Measurements from ENCODE around the gene POPDC3. TPM values are rescaled to one million over a fixed set of nuclear protein-coding genes. Genes with fewer than 3 reads are reported as not detected.

The POPDC3 gene
- total RNA-seq, 1 experiment from 2014 or later: 29.2 TPM

- H3K4me3 ChIP-seq (ENCODE audit: low read depth in 2 of 2, low read length in 2 of 2): no peak overlapping the region
- ATAC-seq: no peak
- H3K4me1 ChIP-seq (ENCODE audit: control insufficient read depth, insufficient read depth, low read length): no peaks in the 10 kb centered on the region
- H3K9me3 ChIP-seq (ENCODE audit: control insufficient read depth, insufficient read depth, low read depth, low read length): no peaks in the 10 kb centered on the region
- H3K36me3 ChIP-seq (ENCODE audit: control insufficient read depth, insufficient read depth, low read length): peaks cover 13% of the 10 kb centered on the region; the same call in 1 of the 2 replicates
- H3K27me3 ChIP-seq (ENCODE audit: control insufficient read depth, insufficient read depth, low read length): no peaks in the 10 kb centered on the region
- ChIA-PET POLR2A (no interaction called here), CTCF (no interaction called here)
- DNase-seq (ENCODE audit: low read depth, low spot score): no peak
- intact Hi-C loops (cut with micrococcal nuclease; ENCODE audit: unreplicated experiment): no loop called here
- H3K27ac ChIP-seq (ENCODE audit: low read length): no peak overlapping the region
- in situ Hi-C loops (cut with HindIII; ENCODE audit: low pct_unique_long_range_greater_than_20kb, low sequenced_read_pairs): no loop called here
- BruUV-seq (replicated peaks): no TSS peak
- no peak for TF ChIP-seq TCF7L2 (IDR thresholded peaks at IDR 0.05; ENCODE audit: low read depth, low read length)
- no peak for TF ChIP-seq REST (IDR thresholded peaks at IDR 0.05; ENCODE audit: insufficient read depth in 1 of 2, low read depth in 2 of 2, low read length in 1 of 2)
- TF ChIP-seq SIN3A (IDR thresholded peaks at IDR 0.05; ENCODE audit: borderline replicate concordance, insufficient read depth, low read depth, low read length): no peak
- TF ChIP-seq POLR2AphosphoS5 (IDR thresholded peaks at IDR 0.05; ENCODE audit: low read depth, low read length): no peak
- TF ChIP-seq CTCF (IDR thresholded peaks at IDR 0.05): no peak
These were observed 57.8 kb downstream of the POPDC3 start for GRCh38 chr6:105121981-105122380.

- ATAC-seq: no peak
- Histone ChIP-seq H3K27me3 (ENCODE audit: control insufficient read depth, insufficient read depth, low read length) (no peaks in the 10 kb centered on the region), H3K4me1 (ENCODE audit: control insufficient read depth, insufficient read depth, low read length) (no peaks in the 10 kb centered on the region), H3K36me3 (ENCODE audit: control insufficient read depth, insufficient read depth, low read length) (peaks cover 25% of the 10 kb centered on the region; the same call in 1 of the 2 replicates), H3K27ac (ENCODE audit: low read length) (no peak overlapping the region), H3K4me3 (ENCODE audit: low read depth in 2 of 2, low read length in 2 of 2) (no peak overlapping the region), H3K9me3 (ENCODE audit: control insufficient read depth, insufficient read depth, low read depth, low read length) (no peaks in the 10 kb centered on the region)
- DNase-seq (ENCODE audit: low read depth, low spot score): no peak
- intact Hi-C loops (cut with micrococcal nuclease; ENCODE audit: unreplicated experiment) (no loop called here), in situ Hi-C loops (cut with HindIII; ENCODE audit: low pct_unique_long_range_greater_than_20kb, low sequenced_read_pairs) (no loop called here)
- TF ChIP-seq SIN3A (IDR thresholded peaks at IDR 0.05; ENCODE audit: borderline replicate concordance, insufficient read depth, low read depth, low read length) (no peak), CTCF (IDR thresholded peaks at IDR 0.05) (no peak)
- BruUV-seq (replicated peaks): no TSS peak
- POLR2A ChIA-PET: interaction anchor here (0.7 kb wide), 1 partner anchor 90 kb away, joined by 5 read pairs; no protein-coding TSS in a partner anchor
- CTCF ChIA-PET: interaction anchor here (0.6 kb wide), 1 partner anchor 331 kb away, joined by 5 read pairs; no protein-coding TSS in a partner anchor
These were observed 59.2 kb downstream of the POPDC3 start for GRCh38 chr6:105120570-105120969.

Data from Panc1 (cell line).